NCI-H1092 treated with DMSO at 0.1 percent for 48 hours (cell line): Measurements from ENCODE around the gene NUMB.

Source experiments
- DNase-seq: peaks from one replicate; lab custom pipeline; 2025; lab: John Stamatoyannopoulos, UW

Gene NUMB

GRCh38 chr14:73261075-73261474, 197.3 kb downstream of the NUMB start:
- DNase-seq: no peak

GRCh38 chr14:73260574-73260973, 197.8 kb downstream of the NUMB start:
- DNase-seq: no peak

GRCh38 chr14:73259837-73260236, 198.5 kb downstream of the NUMB start:
- no peak for DNase-seq

GRCh38 chr14:73258845-73259611, 199.3 kb downstream of the NUMB start:
- DNase-seq: no peak

- no peak for DNase-seq
Measured at GRCh38 chr14:73258076-73258475, 200.3 kb downstream of the NUMB start.

GRCh38 chr14:73255693-73256225, 202.6 kb downstream of the NUMB start:
- no peak for DNase-seq

- DNase-seq: no peak
Measured at GRCh38 chr14:73255005-73255400, 203.3 kb downstream of the NUMB start.

GRCh38 chr14:73254247-73255004, 203.9 kb downstream of the NUMB start:
- DNase-seq: no peak

- no peak for DNase-seq
Measured at GRCh38 chr14:73253721-73254120, 204.6 kb downstream of the NUMB start.

- DNase-seq: no peak
Measured at GRCh38 chr14:73253323-73253610, 205.1 kb downstream of the NUMB start.

- DNase-seq: no peak
Measured at GRCh38 chr14:73252491-73253322, 205.6 kb downstream of the NUMB start.

GRCh38 chr14:73251516-73252215, 206.7 kb downstream of the NUMB start:
- DNase-seq: no peak

GRCh38 chr14:73250781-73251500, 207.4 kb downstream of the NUMB start:
- DNase-seq: peak; percentile 24

- no peak for DNase-seq
Measured at GRCh38 chr14:73250317-73250713, 208.0 kb downstream of the NUMB start.

- DNase-seq: no peak
Measured at GRCh38 chr14:73249564-73250316, 208.6 kb downstream of the NUMB start.

GRCh38 chr14:73249108-73249507, 209.2 kb downstream of the NUMB start:
- no peak for DNase-seq

GRCh38 chr14:73248108-73248868, 210.1 kb downstream of the NUMB start:
- DNase-seq: no peak

- DNase-seq: no peak
Measured at GRCh38 chr14:73246387-73247150, 211.8 kb downstream of the NUMB start.
